ACC112 (cell line): ENCODE results near the gene SNRNP200.

ENCODE experiments used
- H2AFZ ChIP-seq: fragments of 200-600 bp; sonication (generic); one replicate; pipeline ENCODE4 v1.6.0; 2017; ENCODE audit warnings: antibody characterized with exemption, low read length; ENCODE audit not compliant: unreplicated experiment
- H3K27ac ChIP-seq: fragments of 200-600 bp; sonication (generic); 2 replicates; pipeline ENCODE4 v1.5.1; 2014; ENCODE audit warnings: low read depth, mild to moderate bottlenecking, antibody characterized with exemption, low read length, moderate library complexity
- H3K27me3 ChIP-seq: fragments of 200-600 bp; sonication (generic); 2 replicates; pipeline ENCODE4 v1.6.1; 2014; ENCODE audit warnings: mild to moderate bottlenecking, antibody characterized with exemption, low read length, moderate library complexity, mixed read lengths; ENCODE audit not compliant: insufficient read depth
- H3K36me3 ChIP-seq: fragments of 200-600 bp; sonication (generic); 2 replicates; pipeline ENCODE4 v1.6.1; 2016; ENCODE audit warnings: mild to moderate bottlenecking, antibody characterized with exemption, low read length, moderate library complexity, mixed read lengths; ENCODE audit not compliant: insufficient read depth
- H3K4me1 ChIP-seq: fragments of 200-600 bp; sonication (generic); one replicate; pipeline ENCODE4 v1.6.1; 2016; ENCODE audit warnings: low read length, mixed read lengths; ENCODE audit not compliant: insufficient read depth, unreplicated experiment, control insufficient read depth
- H3K4me3 ChIP-seq: fragments of 200-600 bp; sonication (generic); 2 replicates; pipeline ENCODE4 v1.5.1; 2014; ENCODE audit warnings: mild to moderate bottlenecking, low read depth, low read length
- H3K79me2 ChIP-seq: fragments of 200-600 bp; sonication (generic); one replicate; pipeline ENCODE4 v1.6.0; 2016; ENCODE audit warnings: low read length; ENCODE audit not compliant: control insufficient read depth, unreplicated experiment, insufficient read depth

The SNRNP200 gene

DNA sequence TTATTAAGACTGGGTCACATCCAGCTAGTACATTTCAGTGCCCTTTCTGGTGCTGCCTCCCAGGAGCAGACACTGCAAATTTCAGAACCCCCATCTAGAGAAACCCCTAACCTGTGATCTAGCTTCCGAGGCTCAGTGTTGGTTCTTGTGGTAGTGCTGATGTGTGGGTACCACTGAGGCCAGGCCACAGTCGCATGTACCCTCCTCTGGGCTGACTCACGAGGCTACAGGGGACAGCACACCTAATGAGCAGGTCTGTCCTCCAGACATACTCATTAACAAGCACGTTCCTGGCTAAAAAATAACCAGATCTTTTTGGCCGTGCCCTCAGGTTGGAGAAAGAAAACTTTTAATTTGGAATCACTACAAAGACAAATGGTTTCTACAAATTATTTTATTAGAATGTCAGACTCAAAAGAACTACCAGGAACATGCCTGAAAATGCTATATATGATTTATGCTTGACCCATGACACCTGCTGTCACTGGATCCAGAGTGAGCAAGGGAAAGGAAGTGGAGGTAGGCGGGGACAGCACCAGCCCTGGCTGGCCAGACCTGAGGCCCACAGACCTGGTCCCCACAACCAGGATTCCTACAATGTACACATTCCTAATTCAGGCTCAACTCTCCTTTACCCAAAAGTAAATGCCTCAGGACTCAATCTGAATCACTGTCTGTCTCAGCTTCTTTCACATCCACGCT lies 30.8 kb downstream of the SNRNP200 start:
- Histone ChIP-seq H3K27ac (peak overlapping the region; percentile 1; the same call in 1 of the 2 replicates), H3K36me3 (0 out of 2 replicates have a peak, but pooled peaks cover 15% of the 10 kb centered on the region)

DNA sequence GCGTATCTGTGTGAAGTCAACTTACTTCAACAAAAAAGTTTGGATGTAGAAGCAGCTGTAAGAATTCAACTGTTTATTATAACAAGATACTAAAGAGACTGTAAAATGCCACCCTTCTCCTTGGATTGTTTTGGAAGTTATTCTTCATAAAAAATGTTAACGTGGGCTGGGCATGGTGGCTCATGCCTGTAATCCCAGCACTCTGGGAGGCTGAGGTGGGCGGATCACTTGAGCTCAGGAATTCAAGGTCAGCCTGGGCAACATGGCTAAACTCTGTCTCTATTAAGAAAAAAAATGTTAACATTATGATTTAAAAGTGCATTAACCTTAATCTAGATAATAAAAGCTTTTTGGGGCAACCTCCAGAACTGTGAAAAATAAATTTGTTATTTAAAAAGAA lies 31.6 kb downstream of the SNRNP200 start:
- peaks cover 7% of the 10 kb centered on the region for H3K4me1 ChIP-seq
- H3K27ac ChIP-seq: peak overlapping the region; percentile 1; the same call in 1 of the 2 replicates
- H3K36me3 ChIP-seq: peaks cover 17% of the 10 kb centered on the region; the same call in 1 of the 2 replicates
- H2AFZ ChIP-seq: no peak overlapping the region
- H3K4me3 ChIP-seq: no peak overlapping the region
- no peaks in the 10 kb centered on the region for H3K27me3 ChIP-seq
- H3K79me2 ChIP-seq: no peaks in the 10 kb centered on the region

More for the DNA sequence above, 30.8 kb downstream of the SNRNP200 start:
- Histone ChIP-seq H2AFZ (no peak overlapping the region), H3K4me1 (peaks cover 7% of the 10 kb centered on the region), H3K4me3 (no peak overlapping the region), H3K79me2 (no peaks in the 10 kb centered on the region), H3K27me3 (no peaks in the 10 kb centered on the region)

DNA sequence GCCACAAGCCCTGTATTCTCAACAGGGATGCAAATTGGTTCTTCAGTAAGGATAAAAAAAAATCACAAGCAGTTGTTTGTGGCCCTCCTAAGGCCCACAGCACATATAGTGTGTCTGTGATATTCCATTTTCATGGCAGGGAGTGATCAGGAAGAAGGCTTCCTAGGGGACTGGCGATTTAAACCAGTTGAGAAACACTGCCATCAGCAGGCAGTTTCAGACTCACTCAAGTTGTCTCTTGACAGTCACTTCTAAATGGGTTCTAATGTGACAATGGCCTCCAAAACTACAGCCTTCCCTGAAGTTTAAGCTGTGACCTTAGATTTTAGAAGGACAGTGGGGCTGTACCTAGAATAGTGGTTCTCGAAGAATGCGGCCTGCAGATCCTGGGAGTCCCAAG lies 33.4 kb downstream of the SNRNP200 start:
- no peaks in the 10 kb centered on the region for H3K27me3 ChIP-seq
- H2AFZ ChIP-seq: no peak overlapping the region
- H3K36me3 ChIP-seq: peaks cover 14% of the 10 kb centered on the region; the same call in 1 of the 2 replicates
- no peak overlapping the region for H3K27ac ChIP-seq
- H3K4me1 ChIP-seq: peaks cover 22% of the 10 kb centered on the region
- peaks cover 9% of the 10 kb centered on the region for H3K79me2 ChIP-seq
- H3K4me3 ChIP-seq: no peak overlapping the region

DNA sequence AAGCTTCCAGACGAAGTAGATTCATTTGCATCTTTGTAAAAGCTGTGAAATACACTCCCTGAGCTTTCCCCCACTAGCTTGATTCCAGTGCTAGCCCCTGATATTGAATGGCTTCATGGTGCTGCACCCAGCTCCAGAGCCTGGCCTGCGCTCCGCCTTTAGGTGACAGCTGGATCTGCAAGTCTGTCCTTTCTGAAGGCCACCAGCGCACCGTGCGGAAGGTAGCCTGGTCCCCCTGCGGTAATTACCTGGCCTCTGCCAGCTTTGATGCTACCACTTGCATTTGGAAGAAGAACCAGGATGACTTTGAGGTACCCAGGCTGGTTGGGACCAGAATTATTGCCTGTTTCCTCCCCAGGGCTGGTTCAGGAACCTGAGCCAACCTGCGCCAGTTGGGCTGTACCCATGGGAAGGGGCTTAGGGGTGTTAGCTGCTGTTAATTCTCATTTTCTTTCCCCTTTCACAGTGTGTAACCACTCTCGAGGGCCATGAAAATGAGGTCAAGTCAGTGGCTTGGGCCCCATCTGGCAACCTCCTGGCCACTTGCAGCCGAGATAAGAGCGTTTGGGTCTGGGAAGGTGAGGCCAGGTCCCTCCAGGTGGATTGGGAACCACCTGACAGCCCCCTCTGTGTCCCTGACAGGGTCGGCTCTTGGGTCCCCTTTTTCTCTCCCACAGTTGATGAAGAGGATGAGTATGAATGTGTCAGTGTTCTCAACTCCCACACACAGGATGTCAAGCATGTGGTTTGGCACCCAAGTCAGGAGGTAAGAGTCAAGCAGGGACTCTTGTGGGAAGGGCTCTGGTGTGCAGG lies 38.0 kb downstream of the SNRNP200 start:
- Histone ChIP-seq H3K4me3 (peak overlapping the region; percentile 91), H3K27ac (peak overlapping the region; percentile 34; the same call in 1 of the 2 replicates), H2AFZ (no peak overlapping the region), H3K79me2 (peaks cover 43% of the 10 kb centered on the region), H3K27me3 (no peaks in the 10 kb centered on the region), H3K36me3 (peaks cover 14% of the 10 kb centered on the region; the same call in 1 of the 2 replicates), H3K4me1 (peaks cover 35% of the 10 kb centered on the region)

DNA sequence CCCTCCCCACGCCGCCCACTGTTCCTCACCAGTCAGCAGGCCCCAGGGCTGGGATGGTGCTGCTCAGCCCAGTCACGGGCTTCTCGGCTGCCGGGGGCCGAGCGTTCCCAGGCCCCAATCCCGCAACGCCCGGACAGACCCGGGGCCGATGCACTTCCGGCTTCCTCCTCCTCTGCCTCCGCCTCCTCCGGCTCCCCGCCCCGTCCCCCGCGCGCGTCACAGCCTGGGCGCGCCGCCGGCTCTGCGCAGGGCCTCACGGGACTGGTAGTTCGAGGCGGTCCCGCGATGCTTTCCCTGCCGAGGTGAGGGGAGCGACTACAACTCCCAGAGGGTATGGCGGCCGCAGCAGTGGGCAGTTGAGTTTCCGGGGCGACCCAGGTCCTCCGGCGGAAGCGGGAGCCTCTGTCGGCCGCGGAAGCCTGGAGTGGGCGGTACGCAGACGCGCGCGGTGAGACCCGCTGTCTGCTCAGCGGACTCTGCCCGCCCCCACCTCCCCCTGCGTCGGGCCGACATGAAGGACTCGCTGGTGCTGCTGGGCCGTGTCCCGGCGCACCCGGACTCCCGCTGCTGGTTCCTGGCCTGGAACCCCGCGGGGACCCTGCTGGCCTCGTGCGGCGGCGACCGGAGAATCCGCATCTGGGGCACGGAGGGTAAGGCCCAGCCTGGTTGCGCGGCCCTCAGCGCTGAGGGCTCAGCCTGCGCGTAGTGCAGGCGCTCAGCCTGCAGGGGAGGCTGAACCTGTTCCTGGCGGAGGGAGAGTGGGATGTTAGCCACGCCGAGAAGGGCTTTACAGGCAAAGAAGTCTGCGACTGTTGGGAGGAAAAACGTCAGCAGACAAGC lies 39.3 kb downstream of the SNRNP200 start, which contains the start of the genes CIAO1 and TMEM127:
CIAO1 (plus strand) TSS at position 386 of the 840 bp plus-strand sequence; CDS start at position 512, 126 bp downstream.
TMEM127 (minus strand) TSS at position 158 of the 840 bp plus-strand sequence. CDS start 616 bp downstream, outside the sequence.
- peaks cover 48% of the 10 kb centered on the region for H3K4me1 ChIP-seq
- peaks cover 54% of the 10 kb centered on the region for H3K79me2 ChIP-seq
- peak within 1 kb of the TSS; percentile 91 for H3K4me3 ChIP-seq
- peak within 1 kb of the TSS; percentile 84 for H2AFZ ChIP-seq
- H3K27ac ChIP-seq: peak within 1 kb of the TSS; percentile 40; the same call in 1 of the 2 replicates
- peaks cover 10% of the 10 kb centered on the region; the same call in 1 of the 2 replicates for H3K36me3 ChIP-seq
- no peaks in the 10 kb centered on the region for H3K27me3 ChIP-seq

DNA sequence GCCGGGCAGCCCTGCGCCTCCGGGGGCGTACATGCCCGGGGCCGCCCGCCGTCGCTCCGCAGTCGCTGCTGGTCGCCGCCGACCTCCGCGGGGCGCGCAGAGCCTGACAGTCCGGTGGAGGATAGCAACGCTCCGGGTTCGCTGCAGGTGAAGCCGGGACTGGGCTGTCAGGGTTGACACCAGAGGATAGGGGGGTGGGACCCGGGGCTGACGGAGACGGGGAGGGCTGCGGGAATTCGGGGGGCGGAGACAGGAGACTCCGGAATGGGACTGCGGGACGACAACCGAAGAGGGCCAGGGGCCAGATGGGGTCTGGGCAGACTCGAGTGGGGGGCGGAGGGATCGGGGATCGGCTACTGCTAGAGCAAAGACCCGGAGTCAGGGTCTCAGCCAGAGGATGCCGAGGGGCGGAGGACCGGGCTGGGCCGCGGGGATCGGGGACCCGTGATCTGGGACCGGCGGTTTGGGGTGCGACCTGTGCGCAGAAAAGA lies 40.0 kb downstream of the SNRNP200 start:
- peaks cover 9% of the 10 kb centered on the region; the same call in 1 of the 2 replicates for H3K36me3 ChIP-seq
- peak overlapping the region; percentile 84 for H2AFZ ChIP-seq
- peaks cover 49% of the 10 kb centered on the region for H3K4me1 ChIP-seq
- H3K27ac ChIP-seq: peak overlapping the region; percentile 25; the same call in 1 of the 2 replicates
- no peaks in the 10 kb centered on the region for H3K27me3 ChIP-seq
- peaks cover 54% of the 10 kb centered on the region for H3K79me2 ChIP-seq
- peak overlapping the region; percentile 91 for H3K4me3 ChIP-seq

DNA sequence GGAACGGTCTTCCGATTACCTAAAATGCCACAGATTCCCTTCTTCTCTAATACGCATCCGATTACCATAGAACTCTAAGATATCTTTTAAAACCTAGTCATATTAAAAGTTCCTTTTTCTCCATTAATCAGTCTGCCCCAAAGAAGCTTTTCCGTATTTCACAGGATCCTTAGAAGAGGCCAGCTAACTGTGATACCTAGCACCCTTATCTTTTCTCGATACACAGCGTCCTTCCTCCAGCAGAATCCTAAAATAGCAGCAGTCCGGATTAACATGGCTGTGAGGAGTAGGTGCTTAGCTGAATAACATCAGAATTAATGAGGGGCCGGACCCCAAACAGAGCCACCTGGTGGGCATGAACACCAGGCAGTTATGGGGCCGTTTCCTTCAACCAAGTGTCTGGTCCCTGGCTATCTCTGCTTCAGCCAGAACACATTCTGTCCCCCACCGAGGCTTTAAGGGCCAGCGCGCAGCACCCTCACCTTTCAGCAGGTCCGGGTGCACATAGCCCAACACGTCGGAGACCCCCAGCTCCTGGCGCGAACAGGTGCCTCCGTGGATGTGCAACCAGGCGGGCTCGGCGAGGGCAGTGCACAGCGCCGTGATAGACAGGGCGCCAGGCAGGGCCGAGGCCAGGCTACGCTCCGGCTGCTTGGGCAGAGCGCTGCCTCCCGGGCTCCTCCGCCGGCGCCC lies 40.5 kb downstream of the SNRNP200 start:
- Histone ChIP-seq H3K79me2 (peaks cover 59% of the 10 kb centered on the region), H2AFZ (no peak overlapping the region)

DNA sequence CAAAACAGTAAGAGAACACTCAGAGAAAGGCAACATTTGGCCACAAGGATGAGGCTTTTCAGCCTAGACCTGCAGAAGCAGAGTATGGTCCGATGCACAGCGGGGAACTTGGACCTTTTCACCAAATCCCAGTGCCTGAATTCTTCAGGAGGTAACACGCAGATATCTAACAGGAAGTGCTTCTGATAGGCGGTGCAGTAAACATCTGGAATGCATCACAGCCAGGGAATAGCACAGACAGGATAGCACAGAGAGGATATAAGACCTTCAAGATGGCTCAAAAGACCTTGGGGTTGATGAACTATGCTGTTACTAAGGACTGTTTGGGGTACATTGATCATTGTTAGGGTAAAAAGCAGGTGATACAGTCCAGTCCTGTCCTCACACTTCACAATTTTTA lies 41.3 kb downstream of the SNRNP200 start:
- Histone ChIP-seq H3K79me2 (peaks cover 66% of the 10 kb centered on the region), H3K36me3 (peaks cover 6% of the 10 kb centered on the region; the same call in 1 of the 2 replicates), H3K27me3 (no peaks in the 10 kb centered on the region), H2AFZ (no peak overlapping the region), H3K27ac (no peak overlapping the region), H3K4me3 (peak overlapping the region; percentile 91), H3K4me1 (peaks cover 59% of the 10 kb centered on the region)

More for the DNA sequence above, 40.5 kb downstream of the SNRNP200 start:
- H3K27me3 ChIP-seq: no peaks in the 10 kb centered on the region
- H3K4me1 ChIP-seq: peaks cover 53% of the 10 kb centered on the region
- H3K27ac ChIP-seq: no peak overlapping the region
- H3K36me3 ChIP-seq: peaks cover 9% of the 10 kb centered on the region; the same call in 1 of the 2 replicates
- peak overlapping the region; percentile 91 for H3K4me3 ChIP-seq

DNA sequence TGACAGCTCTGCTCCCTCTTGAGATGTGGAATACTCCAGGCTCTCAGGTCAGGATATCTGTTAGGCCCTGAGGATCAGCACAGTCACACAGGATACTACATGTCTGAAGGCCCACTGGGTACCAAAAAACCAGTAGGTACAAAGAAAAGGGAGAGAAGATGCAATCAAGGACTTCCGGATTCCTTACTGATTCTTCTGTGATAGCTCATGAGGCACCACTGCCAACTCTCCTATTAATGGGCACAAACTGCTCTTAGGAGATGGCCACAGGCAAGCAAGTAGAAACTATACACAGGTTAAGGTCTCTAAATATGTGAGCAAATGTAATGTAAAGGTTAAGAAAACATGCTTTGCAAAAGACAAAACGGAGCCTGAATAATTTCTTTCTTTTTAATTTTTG lies 43.0 kb downstream of the SNRNP200 start:
- Histone ChIP-seq H3K4me3 (no peak overlapping the region), H3K27ac (no peak overlapping the region), H3K79me2 (peaks cover 75% of the 10 kb centered on the region), H3K36me3 (no peaks in the 10 kb centered on the region), H2AFZ (no peak overlapping the region), H3K4me1 (peaks cover 62% of the 10 kb centered on the region), H3K27me3 (no peaks in the 10 kb centered on the region)
